Cardiac fibroblast (primary cell): ENCODE results near the gene SLC5A11.

ENCODE experiments used
- DNase-seq, 2 donors: peaks; one replicate each; pipeline versions ENCODE4 v3.0.0 to v3.0.0-alpha.2; 2010; ENCODE audit warnings: low read depth in 2 of 2
- H3K4me3 ChIP-seq, 2 donors: replicated peaks in 1 of 2; 1 replicate in 1 of 2; 2 replicates in 1 of 2; pipeline ENCODE4 v1.5.1; 2011; ENCODE audit warnings: low read depth in 2 of 2, low read length in 2 of 2, mild to moderate bottlenecking in 2 of 2, moderate library complexity in 1 of 2
- CTCF ChIP-seq: IDR thresholded peaks from one replicate; pipeline ENCODE4 v1.5.1; 2011; ENCODE audit warnings: low read depth, mild to moderate bottlenecking, low read length, inconsistent platforms

SLC5A11 gene

DNA sequence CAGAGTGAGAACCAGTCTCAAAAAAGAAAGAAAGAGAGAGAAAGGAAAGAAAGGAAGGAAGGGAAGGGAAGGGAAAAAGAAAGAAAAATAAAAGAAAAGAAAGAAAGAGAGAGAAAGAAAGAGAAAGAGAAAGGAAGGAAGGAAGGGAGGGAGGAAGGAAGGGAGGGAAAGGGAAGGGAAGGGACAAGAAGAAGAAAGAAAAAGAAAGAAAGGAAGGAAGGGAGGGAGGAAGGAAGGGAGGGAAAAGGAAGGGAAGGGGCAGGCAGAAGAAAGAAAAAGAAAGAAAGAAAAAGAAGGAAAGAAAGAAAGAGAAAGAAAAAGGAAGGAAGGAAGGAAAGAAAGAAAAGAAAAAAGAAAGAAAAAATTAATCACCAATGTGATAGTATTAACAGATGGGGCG, 15.7 kb downstream of the SLC5A11 start:
- no peak overlapping the region for H3K4me3 ChIP-seq
- no peak for DNase-seq
- TF ChIP-seq CTCF = no peak

GRCh38 chr16:24863582-24864437, 18.0 kb downstream of the SLC5A11 start:
- no peak for TF ChIP-seq CTCF
- no peak for DNase-seq
- H3K4me3 ChIP-seq = no peak overlapping the region

DNA sequence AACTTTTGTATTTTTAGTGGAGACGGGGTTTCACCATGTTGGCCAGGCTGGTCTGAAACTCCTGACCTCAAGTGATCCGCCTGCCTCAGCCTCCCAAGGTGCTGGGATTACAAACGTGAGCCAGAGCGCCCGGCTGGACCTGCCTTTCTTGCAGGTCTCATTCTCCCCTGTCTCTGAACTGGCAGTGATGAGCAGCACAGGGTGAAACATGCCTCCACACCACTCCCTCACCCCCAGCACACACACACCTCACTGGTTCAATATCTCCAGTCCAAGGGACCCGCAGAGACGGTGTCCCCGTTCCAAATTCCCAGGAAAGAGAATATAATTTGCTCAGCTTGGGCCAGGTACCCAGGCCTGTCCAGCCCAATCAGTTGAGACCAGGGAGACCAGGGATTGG, 23.3 kb downstream of the SLC5A11 start:
- no peak for DNase-seq
- no peak overlapping the region for H3K4me3 ChIP-seq
- no peak for TF ChIP-seq CTCF

DNA sequence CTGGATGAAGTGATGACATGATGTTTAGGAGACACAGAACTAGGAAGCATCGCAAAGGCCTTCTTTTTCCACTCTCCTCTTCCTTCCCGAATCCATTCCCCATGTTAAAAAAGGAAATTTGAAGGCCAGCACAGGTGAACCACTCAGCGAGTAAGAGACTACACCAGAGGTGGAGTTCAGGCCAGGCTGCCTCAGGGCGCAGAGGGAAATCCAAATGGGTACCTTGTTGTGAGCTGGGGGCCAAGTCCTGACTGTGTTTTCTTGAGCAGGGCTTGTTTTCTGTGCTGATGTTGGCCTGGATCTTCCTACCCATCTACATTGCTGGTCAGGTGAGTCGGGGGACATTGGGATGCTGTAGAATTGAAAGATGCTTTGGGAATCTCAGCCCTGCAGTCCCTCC, 26.1 kb downstream of the SLC5A11 start:
- no peak for TF ChIP-seq CTCF
- no peak for DNase-seq
- no peak overlapping the region for H3K4me3 ChIP-seq

DNA sequence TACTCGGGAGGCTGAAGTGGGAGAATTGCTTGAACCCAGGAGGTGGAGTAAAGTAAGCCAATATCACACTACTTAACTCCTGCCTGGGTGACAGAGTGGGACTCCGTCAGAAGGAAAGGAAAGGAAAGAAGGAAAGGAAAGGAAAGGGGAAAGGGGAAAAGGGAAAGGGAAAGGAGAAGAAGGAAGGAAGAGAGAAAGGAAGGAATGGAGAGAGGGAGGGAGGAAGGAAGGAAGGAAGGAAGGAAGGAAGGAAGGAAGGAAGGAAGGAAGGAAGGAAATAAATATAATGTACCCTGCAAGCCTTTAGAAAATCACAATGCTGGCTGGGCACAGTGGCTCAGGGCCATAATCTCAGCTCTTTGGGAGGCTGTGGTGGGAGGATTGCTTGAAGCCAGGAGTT, 27.3 kb downstream of the SLC5A11 start:
- no peak overlapping the region for H3K4me3 ChIP-seq
- TF ChIP-seq CTCF = no peak
- no peak for DNase-seq

DNA sequence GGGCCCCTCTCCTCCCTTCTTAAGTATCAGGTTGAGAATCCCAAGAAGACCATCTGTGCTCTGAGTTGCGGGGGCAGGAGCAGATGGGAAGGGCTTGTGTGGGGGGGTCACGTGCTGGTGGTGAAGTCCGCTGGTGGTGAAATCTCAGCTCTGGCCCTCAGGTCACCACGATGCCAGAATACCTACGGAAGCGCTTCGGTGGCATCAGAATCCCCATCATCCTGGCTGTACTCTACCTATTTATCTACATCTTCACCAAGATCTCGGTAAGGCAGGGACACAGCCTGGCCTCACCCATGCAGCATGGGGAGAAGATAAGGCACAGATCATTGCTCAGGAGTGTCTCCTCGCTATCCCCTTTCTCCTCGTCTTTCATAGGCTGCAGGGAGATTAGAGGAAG, 29.7 kb downstream of the SLC5A11 start:
- no peak overlapping the region for H3K4me3 ChIP-seq
- DNase-seq = no peak
- TF ChIP-seq CTCF = no peak

GRCh38 chr16:24876231-24876630, 30.5 kb downstream of the SLC5A11 start:
- H3K4me3 ChIP-seq = no peak overlapping the region
- DNase-seq = no peak
- no peak for TF ChIP-seq CTCF
